HL-60 (cell line): Measurements from ENCODE around the gene CAP1.

ENCODE experiments used
- GABPA ChIP-seq: IDR thresholded peaks from 2 replicates; pipeline ENCODE4 v1.6.1; 2012; ENCODE audit warnings: low read depth
- POLR2AphosphoS5 ChIP-seq: IDR thresholded peaks from 2 replicates; pipeline ENCODE4 v1.6.1; 2012; ENCODE audit warnings: low read depth
- REST ChIP-seq: IDR thresholded peaks from 2 replicates; pipeline ENCODE4 v1.6.1; 2012; ENCODE audit warnings: low read depth; ENCODE audit not compliant: insufficient replicate concordance
- TF ChIP-seq, protein P1 (sequence below): IDR thresholded peaks from one replicate; pipeline ENCODE4 v1.5.1; 2011; ENCODE audit warnings: low read length, control low read depth, inconsistent platforms; ENCODE audit not compliant: insufficient read depth

GRCh38 chr1:40090652-40091355 lies 50.3 kb downstream of the CAP1 start:
- TF ChIP-seq POLR2AphosphoS5 (no peak), GABPA (no peak), REST (no peak)
- TF ChIP-seq, protein P1, sequence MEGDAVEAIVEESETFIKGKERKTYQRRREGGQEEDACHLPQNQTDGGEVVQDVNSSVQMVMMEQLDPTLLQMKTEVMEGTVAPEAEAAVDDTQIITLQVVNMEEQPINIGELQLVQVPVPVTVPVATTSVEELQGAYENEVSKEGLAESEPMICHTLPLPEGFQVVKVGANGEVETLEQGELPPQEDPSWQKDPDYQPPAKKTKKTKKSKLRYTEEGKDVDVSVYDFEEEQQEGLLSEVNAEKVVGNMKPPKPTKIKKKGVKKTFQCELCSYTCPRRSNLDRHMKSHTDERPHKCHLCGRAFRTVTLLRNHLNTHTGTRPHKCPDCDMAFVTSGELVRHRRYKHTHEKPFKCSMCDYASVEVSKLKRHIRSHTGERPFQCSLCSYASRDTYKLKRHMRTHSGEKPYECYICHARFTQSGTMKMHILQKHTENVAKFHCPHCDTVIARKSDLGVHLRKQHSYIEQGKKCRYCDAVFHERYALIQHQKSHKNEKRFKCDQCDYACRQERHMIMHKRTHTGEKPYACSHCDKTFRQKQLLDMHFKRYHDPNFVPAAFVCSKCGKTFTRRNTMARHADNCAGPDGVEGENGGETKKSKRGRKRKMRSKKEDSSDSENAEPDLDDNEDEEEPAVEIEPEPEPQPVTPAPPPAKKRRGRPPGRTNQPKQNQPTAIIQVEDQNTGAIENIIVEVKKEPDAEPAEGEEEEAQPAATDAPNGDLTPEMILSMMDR = no peak
